Measurements from ENCODE around the gene C1QL1.

The C1QL1 gene

DNA sequence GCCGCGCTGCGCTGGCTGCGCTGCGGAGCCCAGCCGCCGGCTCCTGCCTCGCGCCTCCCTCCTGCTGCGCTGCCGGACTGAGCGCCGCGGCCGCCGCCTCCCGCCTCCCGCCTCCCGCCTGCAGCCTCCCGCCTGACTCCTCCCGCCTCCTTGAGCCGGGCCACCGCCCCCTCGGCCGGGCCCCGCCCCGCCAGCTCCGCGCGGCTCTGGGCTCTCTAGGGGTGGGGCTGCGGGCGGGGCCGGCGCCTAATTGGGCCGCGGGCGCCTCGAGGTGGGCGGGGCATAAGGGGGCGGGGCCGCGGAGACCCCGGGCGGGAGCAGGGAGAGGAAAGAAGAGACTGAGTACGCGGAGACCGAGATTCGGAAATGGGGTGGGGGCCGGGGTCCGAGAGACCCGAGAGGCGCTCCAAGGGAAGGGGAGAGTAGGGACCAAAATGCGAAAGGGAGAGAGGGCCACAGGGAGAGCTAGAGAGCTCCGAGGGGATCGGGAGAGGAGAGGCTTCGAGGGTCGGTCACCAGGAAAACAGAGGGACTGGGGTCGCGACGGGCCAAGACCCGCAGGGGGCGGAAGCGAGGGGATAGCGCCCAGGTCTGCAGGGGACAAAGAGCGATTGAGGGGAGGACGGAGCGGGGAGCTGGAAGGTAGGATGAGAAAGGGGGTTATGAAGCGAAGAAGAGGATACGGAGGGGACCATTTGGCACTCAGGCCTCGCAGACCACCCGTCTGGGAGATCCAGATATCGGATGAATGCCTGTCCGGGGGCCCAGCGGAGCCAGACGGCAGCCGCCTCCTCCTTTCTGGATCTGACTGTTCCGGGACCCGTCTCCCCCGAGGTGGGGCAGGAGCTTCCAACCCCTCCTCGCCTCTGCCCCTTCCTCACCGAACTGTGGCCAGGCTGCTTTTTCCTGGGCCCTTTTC lies at the start of gene C1QL1:
C1QL1 (minus strand) TSS at position 79 of the 919 bp plus-strand sequence. CDS start 255 bp downstream, outside the sequence.
- peak; percentile 94 for DNase-seq (ENCODE audit: low read depth)

DNA sequence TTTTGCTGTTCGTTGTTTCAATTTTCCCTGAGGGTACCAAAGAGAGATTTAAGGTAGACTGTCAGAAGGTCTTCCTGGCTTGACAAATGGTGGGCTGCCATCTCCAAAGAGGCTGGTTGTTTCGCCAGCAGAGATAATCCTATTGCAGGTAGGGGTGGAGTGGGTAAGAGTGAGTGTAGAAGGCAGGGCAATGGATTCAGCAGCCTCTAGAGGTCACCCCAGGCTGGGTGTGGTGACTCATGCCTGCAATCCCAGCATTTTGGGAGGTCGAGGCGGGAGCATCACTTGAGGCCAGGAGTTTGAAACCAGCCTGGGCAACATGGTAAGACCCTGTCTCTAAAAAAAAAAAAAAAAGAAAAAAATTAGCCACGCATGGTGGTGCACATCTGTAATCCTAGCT lies 48.7 kb upstream of the C1QL1 start:
- DNase-seq (ENCODE audit: low read depth): peak; percentile 55

DNA sequence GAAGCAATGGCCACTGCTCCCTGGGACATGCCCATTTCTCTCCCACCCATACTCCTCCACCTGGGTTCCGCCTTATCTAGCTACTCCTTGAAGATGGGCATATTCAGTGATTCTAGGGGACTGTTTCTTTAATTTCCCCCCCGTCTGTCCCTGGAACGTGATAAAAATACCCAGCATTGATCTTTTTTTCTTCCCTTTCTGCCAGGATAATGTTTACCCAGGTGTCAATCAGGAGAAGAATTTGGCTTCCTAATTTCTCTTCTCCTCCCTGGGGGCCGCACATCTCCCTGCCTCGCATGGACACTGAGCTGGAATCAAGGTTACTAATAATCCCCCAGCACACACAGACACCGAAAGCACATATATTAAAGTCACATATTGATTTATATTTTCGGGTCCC lies 48.1 kb upstream of the C1QL1 start:
- no peak for DNase-seq (ENCODE audit: low read depth)

DNA sequence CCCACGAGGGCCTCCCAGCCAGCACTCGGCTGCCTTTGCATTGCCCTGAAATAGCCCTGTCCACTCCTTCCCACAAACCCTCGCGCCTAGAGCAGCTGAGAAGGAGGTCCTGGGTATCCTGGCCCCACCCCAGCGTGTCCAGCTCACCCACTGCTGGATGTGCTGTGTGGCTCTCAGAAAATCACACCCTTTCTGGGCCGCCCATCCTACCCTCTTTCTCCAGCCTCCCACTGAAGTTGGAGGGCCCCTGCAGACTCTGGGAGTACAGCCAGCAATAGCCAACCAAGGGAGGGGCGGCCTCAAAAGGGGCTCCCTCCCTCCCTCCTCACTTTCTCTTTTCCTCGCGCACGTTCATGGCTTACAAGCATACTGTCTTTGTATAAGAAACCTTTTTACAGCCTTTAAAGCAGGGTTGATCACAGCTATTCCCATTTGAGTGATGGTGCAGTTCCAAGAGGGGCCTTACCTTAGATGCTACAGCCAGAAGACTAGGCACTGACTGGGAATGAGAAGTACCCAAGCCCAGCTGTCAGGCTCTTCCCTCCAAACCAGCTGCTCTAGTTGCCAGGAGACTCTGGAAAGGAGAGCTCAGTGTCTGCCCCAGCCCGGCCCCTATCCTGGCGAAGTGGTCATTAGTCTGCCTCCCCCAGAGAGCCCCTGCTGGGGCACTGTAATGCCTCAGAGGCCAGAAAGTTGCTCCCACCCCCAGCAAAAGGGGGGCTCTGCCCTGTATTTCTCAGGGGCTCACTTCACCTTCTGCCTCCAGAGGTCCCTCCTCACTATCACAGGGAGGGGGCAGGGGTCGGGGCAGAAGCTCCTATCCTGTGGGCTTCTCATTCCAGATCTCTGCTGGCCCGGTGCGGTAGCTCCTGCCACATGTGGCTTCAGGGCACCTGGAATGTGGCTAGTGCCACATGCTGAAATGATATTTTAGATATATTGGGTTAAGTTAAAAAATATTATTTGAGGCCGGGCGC lies 45.2 kb upstream of the C1QL1 start:
- DNase-seq (ENCODE audit: low read depth): no peak

DNA sequence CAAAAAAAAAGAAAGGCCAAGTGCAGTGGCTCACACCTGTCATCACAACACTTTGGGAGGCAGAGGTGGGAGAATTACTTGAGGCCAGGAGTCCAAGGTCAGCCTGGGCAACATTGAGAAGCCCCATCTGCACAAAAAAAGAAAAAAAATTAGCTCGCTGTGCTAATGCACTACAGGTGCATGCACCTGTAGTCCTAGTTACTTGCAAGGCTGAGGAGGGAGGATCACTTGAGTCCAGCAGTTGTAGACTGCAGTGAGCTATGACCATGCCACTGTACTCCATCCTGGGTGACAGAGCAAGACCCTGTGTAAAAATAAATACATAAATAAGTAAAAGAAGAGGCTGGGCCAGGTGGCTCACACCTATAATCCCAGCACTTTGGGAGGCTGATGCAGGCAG lies 43.7 kb upstream of the C1QL1 start:
- no peak for DNase-seq (ENCODE audit: low read depth)

DNA sequence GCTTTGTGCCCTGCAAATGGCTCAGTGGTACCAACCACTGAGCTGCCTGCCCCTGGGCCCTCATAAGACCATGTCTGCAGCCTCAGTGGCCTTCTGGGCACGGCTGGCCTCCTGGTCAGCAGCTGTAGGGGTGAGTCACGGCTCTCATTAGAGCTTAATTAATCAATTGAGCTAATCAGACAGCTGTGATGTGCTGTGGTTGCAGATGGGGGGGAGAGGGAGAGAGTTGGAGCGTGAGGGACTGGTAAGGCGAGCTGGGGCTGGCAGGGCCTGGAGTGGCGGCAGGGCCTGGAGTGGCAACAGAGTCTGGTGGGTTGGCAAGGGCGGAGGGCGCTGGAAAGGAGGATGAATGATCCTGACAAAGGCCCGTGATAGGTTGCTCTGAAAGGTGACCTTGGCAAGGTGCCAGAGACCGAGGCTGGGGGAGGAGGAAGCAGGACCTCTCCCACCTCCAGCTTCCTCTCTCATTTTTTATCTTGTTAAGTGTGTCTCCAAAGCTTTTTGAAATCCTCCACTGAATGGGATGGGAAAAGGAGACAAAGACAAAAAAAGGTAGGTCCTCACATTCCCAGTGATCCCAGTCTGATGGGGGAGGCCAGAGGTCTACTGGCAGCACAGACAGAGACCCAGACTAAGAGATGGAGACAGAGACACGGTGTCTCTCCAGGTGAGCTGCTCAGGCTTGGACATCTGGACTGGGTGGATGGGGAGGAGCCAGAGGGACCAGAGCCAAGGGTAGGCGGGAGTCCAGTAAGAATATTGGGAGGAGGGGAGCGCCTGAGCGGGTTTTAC lies 41.8 kb upstream of the C1QL1 start:
- no peak for DNase-seq (ENCODE audit: low read depth)

DNA sequence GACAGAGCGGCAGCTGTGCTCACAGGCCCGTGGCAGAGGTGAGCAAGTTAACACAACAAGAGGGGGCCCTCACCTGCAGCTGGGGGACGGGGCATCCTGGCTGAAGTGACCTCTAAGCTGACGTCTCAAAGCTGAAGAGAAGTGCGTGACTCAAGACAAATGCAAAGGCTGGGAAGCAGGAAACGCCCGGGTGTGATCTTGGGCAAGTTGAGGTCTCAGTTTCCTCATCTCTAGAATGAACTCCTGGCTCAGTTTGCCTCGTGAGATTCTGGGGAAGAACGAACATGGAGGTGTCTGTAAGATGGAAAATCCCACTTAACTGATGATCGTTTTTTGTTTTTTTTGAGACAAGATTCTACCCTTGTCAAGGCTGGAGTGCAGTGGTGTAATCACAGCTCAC lies 40.1 kb upstream of the C1QL1 start:
- DNase-seq (ENCODE audit: low read depth): no peak

DNA sequence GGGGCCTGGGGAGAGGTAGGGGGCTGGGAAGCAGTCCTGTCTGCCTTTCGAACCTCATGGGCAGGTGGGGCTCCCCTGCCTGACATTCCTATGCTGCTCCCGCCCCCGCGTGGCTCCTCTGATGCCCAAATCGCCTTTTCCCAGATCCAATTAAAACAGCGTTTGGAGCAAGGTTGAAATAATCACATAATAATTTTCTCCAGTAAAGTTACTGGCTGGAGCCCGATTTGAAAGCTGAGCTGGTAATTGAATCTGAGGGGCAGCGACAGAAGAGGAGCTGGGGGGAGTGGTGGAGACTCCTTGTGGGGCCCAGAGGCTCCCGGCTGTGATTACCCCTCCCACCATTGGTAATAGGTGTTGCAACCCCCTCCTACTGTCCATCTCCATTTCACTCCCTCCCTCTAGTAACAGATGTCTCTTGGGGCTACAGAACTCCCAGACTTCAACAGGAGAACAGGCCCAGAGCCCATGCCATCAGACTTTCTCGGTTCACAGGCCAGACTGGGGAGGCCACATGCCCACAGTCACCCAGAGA lies 38.9 kb upstream of the C1QL1 start:
- DNase-seq (ENCODE audit: low read depth): peak; percentile 29

DNA sequence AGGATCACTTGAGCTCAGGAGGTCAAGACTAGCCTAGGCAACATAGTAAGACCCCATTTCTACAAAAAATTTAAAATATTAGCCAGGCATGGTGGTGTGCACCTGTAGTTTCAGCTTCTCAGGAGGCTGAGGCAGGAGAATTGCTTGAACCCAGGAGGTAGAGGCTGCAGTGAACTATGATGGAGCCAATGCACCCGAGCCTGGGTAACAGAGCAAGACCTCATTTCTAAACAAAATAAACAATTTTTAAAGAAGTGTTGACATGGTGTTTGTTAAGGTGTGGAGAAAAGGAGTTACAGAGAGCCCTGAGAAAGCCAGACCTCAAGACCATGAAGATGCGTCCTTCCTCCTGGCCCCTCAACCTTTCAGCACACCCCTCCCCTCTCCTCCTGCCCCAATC lies 37.6 kb upstream of the C1QL1 start:
- no peak for DNase-seq (ENCODE audit: low read depth)

DNA sequence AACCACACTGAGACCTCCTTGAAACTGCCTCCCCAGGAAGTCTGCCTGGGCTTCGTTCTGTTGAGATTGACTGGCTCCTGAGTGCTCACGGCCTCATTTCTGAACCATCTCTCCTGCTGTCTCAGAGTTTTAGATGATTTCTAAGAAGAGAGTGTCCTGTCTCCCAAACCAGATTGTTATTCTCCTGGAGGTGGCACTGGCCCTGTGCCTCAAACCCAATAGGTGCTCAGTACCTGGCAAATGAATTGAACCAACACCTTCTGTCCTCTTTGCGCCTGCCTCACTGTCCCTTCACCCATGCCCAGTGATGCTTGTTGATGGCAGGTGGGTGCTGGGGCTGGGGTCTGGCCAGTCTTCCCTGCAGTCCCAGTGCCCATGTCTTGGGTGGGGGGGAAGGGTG lies 36.3 kb upstream of the C1QL1 start:
- DNase-seq (ENCODE audit: low read depth): no peak

DNA sequence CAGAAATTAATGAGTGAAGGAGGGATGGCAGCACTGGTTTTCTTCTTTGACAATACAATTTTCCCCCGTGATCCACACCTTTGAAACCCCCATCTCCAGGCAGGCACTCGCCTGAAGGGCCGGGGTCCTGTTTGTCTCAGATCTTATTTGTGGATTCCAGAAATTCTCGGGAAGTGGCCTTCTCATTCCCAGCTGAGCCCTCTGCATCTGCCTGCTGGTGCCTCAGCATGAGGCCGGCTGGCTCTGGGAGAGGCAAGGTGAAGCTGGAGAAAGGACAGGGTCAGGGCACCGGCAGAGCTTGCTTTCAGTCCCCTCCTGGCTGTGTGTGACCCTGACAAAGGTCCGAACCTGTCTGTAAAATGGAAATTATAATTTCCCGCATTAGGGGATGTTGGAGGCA lies 35.8 kb upstream of the C1QL1 start:
- DNase-seq (ENCODE audit: low read depth): no peak

DNA sequence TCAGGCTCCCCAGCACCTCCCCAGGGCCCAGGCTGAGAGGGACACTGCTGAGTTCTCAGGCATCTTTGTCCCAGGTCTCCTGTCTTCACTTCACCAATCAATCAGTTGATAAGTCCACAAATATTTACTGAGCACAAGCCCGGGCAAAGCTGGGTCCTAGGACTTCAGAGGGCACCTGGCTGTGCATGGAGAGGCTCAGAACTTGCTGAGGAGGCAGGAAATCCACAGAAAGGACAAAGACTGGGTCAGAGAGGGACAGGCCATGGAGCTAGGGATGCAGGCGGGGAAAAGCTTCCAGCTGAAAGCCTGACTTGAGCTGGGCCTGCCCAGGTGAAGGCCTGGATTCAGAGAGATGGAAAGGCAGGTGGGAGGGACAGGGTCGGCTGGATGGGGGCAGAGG lies 33.2 kb upstream of the C1QL1 start:
- no peak for DNase-seq (ENCODE audit: low read depth)

DNA sequence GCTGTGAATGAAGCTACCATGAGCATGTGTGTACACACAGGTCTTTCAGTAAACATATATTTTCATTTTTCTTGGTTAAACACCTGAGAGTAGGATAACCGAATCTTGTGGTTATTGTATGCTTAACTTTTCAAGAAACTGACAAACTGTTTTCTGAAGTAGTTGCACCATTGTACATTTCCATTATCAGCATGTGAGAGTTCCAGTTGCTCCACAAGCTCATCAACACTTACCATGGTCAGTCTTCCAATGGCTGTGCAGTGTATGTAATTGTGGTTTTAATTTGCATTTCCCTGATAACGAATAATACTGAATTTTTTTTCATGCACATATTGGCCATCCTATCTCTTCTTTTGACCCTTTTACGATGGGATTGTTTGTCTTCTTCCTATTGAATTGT lies 31.3 kb upstream of the C1QL1 start:
- no peak for DNase-seq (ENCODE audit: low read depth)

DNA sequence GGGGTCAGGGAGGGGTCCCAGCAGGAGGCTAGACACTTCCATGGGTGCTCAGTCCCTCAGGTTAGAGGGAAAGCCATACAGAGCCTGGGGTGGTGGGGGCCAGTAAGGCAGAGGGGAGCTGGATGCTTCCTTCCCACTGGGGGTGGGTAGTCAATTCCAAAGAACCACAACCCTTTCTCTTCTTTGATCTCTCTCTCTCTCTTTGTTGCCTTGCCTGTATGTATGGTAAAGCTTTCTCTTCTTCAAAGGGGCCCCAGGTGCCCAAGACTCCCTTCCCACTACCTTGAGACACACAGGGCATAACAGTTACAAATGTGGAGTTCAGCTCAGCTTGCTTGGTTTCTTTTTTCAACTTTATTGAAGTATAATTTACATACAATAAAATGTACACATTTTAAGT lies 30.5 kb upstream of the C1QL1 start:
- DNase-seq (ENCODE audit: low read depth): no peak

DNA sequence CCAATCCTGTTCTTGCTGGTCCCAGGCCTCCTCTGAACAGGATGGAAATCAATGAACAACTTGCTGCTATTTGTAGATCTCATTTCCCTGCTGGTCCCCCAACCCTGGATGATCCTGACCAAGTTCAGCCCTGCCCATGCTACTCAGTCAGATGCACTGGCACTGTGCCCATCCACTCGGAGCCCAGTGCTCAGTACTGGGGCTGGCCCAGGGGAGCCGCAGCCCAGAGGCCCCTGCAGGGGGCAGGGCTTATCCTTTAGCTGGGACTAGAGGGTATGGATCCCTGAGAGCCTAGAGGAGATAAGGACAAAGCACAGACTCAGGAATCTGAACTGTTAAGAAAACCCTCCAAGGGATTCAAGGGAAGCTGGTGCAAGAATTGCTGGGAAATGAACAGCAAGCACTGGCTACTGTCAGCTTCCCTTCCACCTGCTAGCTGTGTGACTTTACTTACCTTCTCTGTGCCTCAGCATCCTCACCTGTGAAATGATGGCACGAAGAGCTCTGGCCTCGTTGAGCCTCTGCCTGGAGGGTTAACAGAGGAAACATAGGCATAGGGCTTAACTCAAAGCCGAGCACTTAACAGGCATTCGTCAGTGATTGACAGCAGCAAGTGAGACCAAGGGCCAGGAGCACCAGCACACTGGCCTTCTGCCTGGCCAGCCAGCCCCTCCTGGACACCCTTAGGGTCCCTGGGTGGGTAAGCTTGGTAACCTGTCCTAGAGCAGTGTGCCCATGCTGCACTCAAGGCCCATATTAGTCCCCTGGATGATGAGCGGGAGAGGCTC lies 29.8 kb upstream of the C1QL1 start:
- DNase-seq (ENCODE audit: low read depth): no peak

DNA sequence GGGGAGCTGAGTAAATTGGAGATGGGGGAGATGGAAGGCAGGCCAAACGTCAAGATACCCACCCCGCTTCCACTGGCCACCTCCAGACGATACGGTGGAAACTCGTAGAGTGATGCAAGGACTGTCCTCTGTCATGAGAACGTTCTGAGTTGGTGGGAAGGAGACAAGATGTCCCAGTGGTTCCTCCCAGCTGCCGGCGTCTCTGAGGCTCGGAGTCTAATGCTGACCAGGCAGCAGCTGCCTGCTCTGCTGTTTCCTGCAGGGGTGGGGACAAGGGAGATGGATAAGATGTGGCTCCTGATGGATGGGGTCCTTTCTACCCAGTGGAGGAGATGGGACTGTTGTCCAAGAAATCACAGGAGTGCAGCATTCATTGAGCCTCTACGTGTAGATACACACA lies 28.2 kb upstream of the C1QL1 start:
- no peak for DNase-seq (ENCODE audit: low read depth)

DNA sequence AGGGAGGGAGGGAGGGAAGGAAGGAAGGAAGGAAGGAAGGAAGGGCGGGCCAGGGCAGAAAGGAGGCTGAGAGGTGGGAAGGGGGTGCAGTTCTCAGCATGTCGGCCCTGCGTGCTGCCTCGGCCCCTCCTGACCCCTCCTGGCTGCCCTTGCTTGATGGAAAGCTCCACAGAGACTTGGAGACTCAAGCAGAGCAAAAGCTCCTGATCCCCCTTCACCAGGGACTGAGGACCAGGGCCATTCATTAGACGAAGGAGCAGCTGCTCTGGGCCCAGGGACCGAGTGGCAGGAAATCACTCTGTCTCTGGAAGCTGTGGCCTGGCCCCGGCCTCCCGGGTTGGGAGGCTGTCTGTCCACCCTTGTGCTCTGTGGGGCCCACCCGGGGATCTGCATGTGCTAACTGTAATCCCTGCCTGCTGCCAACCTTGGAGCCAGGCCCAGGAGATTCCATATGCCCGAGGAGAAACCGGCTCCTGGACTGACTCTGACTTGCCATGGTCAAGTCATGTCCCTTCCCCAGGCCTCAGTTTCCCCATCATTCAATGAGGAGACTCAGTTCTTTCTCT lies 27.4 kb upstream of the C1QL1 start:
- DNase-seq (ENCODE audit: low read depth): no peak

DNA sequence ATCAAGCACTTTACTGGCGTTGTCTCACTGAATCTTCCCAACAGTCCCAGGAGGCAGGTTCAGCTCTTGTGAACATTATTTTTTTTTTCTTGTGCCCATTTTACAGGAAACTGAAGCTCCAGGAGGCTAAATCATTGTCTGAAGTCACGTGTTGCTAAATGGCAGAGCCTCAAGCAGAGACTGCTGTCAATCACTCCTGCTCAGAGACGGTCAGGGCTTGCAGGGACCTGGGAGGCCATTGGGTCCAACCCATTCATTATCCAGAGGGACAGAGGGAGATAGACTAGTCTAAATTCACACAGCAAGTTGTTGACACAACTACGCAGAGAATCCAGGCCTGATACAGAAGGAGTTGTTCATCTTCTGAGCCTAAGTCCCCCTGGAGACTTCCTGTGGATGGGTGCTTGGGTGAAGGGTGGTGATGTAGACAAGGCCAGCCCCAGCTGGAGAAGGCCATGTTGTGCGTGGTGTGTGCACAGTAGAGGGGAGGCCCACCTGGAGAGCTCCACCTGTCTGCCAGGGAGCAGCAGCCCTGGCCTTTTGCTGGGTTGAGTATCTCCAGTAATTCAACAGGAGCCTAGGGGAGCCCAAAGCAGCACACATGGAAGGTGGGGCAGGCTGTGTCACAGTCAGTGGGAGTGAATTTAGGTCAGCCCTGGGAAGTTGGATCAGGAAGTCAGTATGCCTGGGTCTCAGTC lies 24.3 kb upstream of the C1QL1 start:
- DNase-seq (ENCODE audit: low read depth): no peak

DNA sequence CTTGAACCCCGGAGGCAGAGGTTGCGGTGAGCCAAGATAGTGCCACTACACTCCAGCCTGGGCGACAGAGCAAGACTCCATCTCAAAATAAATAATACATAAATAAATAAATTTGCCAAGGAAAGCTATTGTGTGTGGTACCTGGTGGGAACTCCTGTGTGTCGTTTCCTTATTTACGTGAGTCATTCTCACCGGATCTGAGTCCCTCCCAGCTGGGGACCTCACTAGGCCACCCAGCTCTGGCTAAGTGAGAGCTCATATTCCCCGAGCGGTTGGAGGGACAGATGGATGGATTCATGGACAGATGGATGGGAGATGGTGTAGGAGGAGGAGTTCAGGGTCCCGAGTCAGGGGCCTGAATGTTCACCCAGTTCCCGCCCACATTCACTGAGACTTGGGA lies 22.9 kb upstream of the C1QL1 start:
- peak; percentile 37 for DNase-seq (ENCODE audit: low read depth)

DNA sequence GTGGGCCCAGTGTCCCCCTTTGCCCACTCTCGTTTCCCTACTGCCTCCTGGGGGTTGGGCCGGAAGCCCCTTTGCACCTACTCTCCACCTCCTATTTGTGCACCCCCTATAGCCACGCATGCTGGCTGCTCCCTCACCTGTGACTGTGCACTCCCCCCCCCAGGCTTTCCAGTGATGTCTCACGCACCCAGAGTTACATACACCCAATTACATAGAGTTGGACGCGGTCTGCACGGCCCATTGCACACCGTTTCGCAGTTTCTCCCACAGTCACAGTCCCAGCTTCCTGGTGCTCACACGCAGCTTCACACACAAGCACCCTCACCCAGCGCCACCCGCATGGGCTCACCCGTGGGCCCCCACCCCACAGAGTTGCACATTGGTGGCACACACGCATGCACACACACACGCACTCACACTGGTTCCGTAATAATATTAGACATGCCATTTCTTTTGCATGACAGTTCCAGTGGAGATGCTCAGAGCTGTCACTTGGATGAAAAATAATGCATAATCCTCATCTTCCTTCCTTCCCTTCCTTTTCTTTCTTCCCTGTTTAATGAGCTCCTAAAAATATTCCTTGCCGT lies 21.5 kb upstream of the C1QL1 start:
- DNase-seq (ENCODE audit: low read depth): no peak
